DOHH2 (cell line): ENCODE results near the gene MON1B.
"Not testable (repeated sequence)": the region's sequence is repeated elsewhere in the genome, so short reads cannot be mapped to it uniquely, and the experiment has no call there.

Experiments
- H3F3A ChIP-seq: fragments of 200-600 bp; sonication (generic), shearing (Covaris generic); 2 replicates; pipeline ENCODE4 v1.6.0; 2016; ENCODE audit warnings: antibody characterized with exemption, mild to moderate bottlenecking; ENCODE audit not compliant: control insufficient read depth, insufficient read depth
- H3K27ac ChIP-seq: fragments of 200-600 bp; sonication (generic); 2 replicates; pipeline ENCODE4 v1.5.1; 2014; ENCODE audit warnings: low read depth, mild to moderate bottlenecking, low read length, moderate library complexity
- H3K27me3 ChIP-seq: fragments of 200-600 bp; sonication (generic); 2 replicates; pipeline ENCODE4 v1.6.1; 2014; ENCODE audit warnings: mild to moderate bottlenecking, low read length, mixed read lengths; ENCODE audit not compliant: control insufficient read depth
- H3K36me3 ChIP-seq: fragments of 200-600 bp; sonication (generic); 2 replicates; pipeline ENCODE4 v1.6.1; 2014; ENCODE audit warnings: mild to moderate bottlenecking, low read length, moderate library complexity, mixed read lengths; ENCODE audit not compliant: control insufficient read depth
- H3K4me1 ChIP-seq: fragments of 200-600 bp; sonication (generic); 2 replicates; pipeline ENCODE4 v1.6.1; 2014; ENCODE audit warnings: mild to moderate bottlenecking, low read length, mixed read lengths; ENCODE audit not compliant: control insufficient read depth
- H3K4me2 ChIP-seq: fragments of 200-600 bp; sonication (generic); 2 replicates; pipeline ENCODE4 v1.6.0; 2014; ENCODE audit warnings: mild to moderate bottlenecking, low read length, moderate library complexity
- H3K4me3 ChIP-seq: fragments of 200-600 bp; sonication (generic); 2 replicates; pipeline ENCODE4 v1.5.1; 2014; ENCODE audit warnings: mild to moderate bottlenecking, low read length, mixed read lengths
- H3K79me2 ChIP-seq: fragments of 200-600 bp; sonication (generic); 2 replicates; pipeline ENCODE4 v1.6.1; 2014; ENCODE audit warnings: mild to moderate bottlenecking, low read length, mixed read lengths; ENCODE audit not compliant: control insufficient read depth
- H3K9me2 ChIP-seq: fragments of 200-600 bp; sonication (generic); replicated peaks from 2 replicates; pipeline ENCODE4 v1.6.1; 2014; ENCODE audit warnings: mild to moderate bottlenecking, low read length, mixed read lengths; ENCODE audit not compliant: control insufficient read depth
- H3K9me3 ChIP-seq: fragments of 200-600 bp; sonication (generic); 2 replicates; pipeline ENCODE4 v1.6.1; 2014; ENCODE audit warnings: antibody characterized with exemption, low read length, mixed read lengths; ENCODE audit not compliant: control insufficient read depth, insufficient read depth
- H4K20me1 ChIP-seq: fragments of 200-600 bp; sonication (generic); 2 replicates; pipeline ENCODE4 v1.6.0; 2014; ENCODE audit warnings: low read depth, mild to moderate bottlenecking, antibody characterized with exemption, low read length, moderate library complexity; ENCODE audit not compliant: control insufficient read depth, insufficient read depth
- CTCF ChIP-seq: fragments of 200-600 bp; sonication (generic); IDR thresholded peaks from one replicate; pipeline ENCODE4 v1.5.1; 2014; ENCODE audit warnings: antibody characterized with exemption, mild to moderate bottlenecking, low read depth, low read length; ENCODE audit not compliant: poor library complexity, severe bottlenecking
- EZH2phosphoT487 ChIP-seq: fragments of 200-600 bp; sonication (generic); IDR thresholded peaks from 2 replicates; pipeline ENCODE4 v1.6.1; 2017; ENCODE audit warnings: borderline replicate concordance, mild to moderate bottlenecking, antibody characterized with exemption, low read length, moderate library complexity, mixed read lengths

The MON1B gene

GRCh38 chr16:77157346-77158058 is 33.5 kb upstream of the MON1B start:
- Histone ChIP-seq H3K4me2 (no peak overlapping the region), H3K9me3 (no peaks in the 10 kb centered on the region), H3K4me1 (no peaks in the 10 kb centered on the region), H3K9me2 (no peaks in the 10 kb centered on the region), H3K27me3 (no peaks in the 10 kb centered on the region), H3K36me3 (no peaks in the 10 kb centered on the region), H3F3A (no peaks in the 10 kb centered on the region), H4K20me1 (no peaks in the 10 kb centered on the region), H3K27ac (no peak overlapping the region), H3K79me2 (no peaks in the 10 kb centered on the region), H3K4me3 (no peak overlapping the region)
- TF ChIP-seq CTCF (no peak), EZH2phosphoT487 (no peak)

- no peak for TF ChIP-seq CTCF
- TF ChIP-seq EZH2phosphoT487 = no peak
- H3K27me3 ChIP-seq = no peaks in the 10 kb centered on the region
- no peaks in the 10 kb centered on the region for H3K9me3 ChIP-seq
- no peaks in the 10 kb centered on the region for H3K36me3 ChIP-seq
- H3K4me2 ChIP-seq = no peak overlapping the region
- no peaks in the 10 kb centered on the region for H4K20me1 ChIP-seq
- H3K79me2 ChIP-seq = no peaks in the 10 kb centered on the region
- H3K27ac ChIP-seq = no peak overlapping the region
- no peak overlapping the region for H3K4me3 ChIP-seq
- H3K9me2 ChIP-seq = no peaks in the 10 kb centered on the region
- H3F3A ChIP-seq = no peaks in the 10 kb centered on the region
- H3K4me1 ChIP-seq = no peaks in the 10 kb centered on the region
Measured at GRCh38 chr16:77158293-77158692, 32.7 kb upstream of the MON1B start.

- no peak overlapping the region for H3K4me2 ChIP-seq
- no peaks in the 10 kb centered on the region for H3K27me3 ChIP-seq
- H3K27ac ChIP-seq = no peak overlapping the region
- no peaks in the 10 kb centered on the region for H3K36me3 ChIP-seq
- no peaks in the 10 kb centered on the region for H3F3A ChIP-seq
- no peaks in the 10 kb centered on the region for H3K9me2 ChIP-seq
- no peak for TF ChIP-seq CTCF
- no peak for TF ChIP-seq EZH2phosphoT487
- 0 out of 2 replicates have a peak, but pooled peaks cover 3% of the 10 kb centered on the region for H3K9me3 ChIP-seq
- peaks cover 10% of the 10 kb centered on the region for H3K4me1 ChIP-seq
- no peaks in the 10 kb centered on the region for H4K20me1 ChIP-seq
- H3K79me2 ChIP-seq = no peaks in the 10 kb centered on the region
- H3K4me3 ChIP-seq = no peak overlapping the region
Measured at GRCh38 chr16:77165006-77165405, 26.0 kb upstream of the MON1B start.

GRCh38 chr16:77165536-77166236 is 25.3 kb upstream of the MON1B start:
- H3K27me3 ChIP-seq, H3K36me3 ChIP-seq: not testable (repeated sequence)

More at GRCh38 chr16:77165536-77166236, 25.3 kb upstream of the MON1B start:
- not testable (repeated sequence) for H3K4me2 ChIP-seq, H3K79me2 ChIP-seq, H3F3A ChIP-seq, H3K9me3 ChIP-seq, H3K4me3 ChIP-seq, H4K20me1 ChIP-seq, H3K27ac ChIP-seq, H3K9me2 ChIP-seq
- peaks cover 17% of the 10 kb centered on the region for H3K4me1 ChIP-seq
